A549 (cell line): ENCODE results near the gene TSR3. TPM values are rescaled to one million over a fixed set of nuclear protein-coding genes. Genes with fewer than 3 reads are reported as not detected.

Experiments used
- ATAC-seq, 2 experiments: fragments of 200-7000 bp in 1 of 2; fragments of >200 bp in 1 of 2; cut with Nextera tagmentation in 1 of 2; cut with Tn5 transposase in 1 of 2; 3 replicates each; pipeline versions ENCODE4 v1.8.0 to v1.9.1; 2018 to 2020; ENCODE audit warnings: mild to moderate bottlenecking in 1 of 2, moderate library complexity in 1 of 2
- CTCF ChIA-PET: fragments of 300-600 bp; sonication (Branson Sonifier 250); formaldehyde crosslinking; extraction: SDS; loops from one replicate; lab custom pipeline; 2021; ENCODE audit warnings: antibody characterized with exemption, inconsistent platforms; lab: Yijun Ruan, JAX
- POLR2A ChIA-PET: fragments of 350-600 bp; formaldehyde crosslinking; extraction: SDS; loops from one replicate; lab custom pipeline; 2021; ENCODE audit warnings: antibody characterized with exemption, inconsistent platforms; lab: Yijun Ruan, JAX
- DNase-seq, 2 experiments: peaks; one replicate each; pipeline versions ENCODE4 v3.0.0 to v3.0.0-alpha.2; 2011 to 2016; ENCODE audit warnings: low read depth in 1 of 2, low spot score in 1 of 2
- FAIRE-seq: peaks from 2 replicates; lab custom pipeline; 2011; peaks lifted over from hg19 to GRCh38; lab: Jason Lieb, UNC
- H3K27ac ChIP-seq, 2 experiments: fragments of >200 bp; sonication (Bioruptor Twin); formaldehyde crosslinking; 3 replicates each; pipeline ENCODE4 v1.5.1; 2016 to 2017
- H3K4me1 ChIP-seq: fragments of >200 bp; sonication (Bioruptor Twin); formaldehyde crosslinking; 3 replicates; pipeline ENCODE4 v1.6.1; 2016
- H3K4me2 ChIP-seq: fragments of >200 bp; sonication (Bioruptor Twin); formaldehyde crosslinking; 3 replicates; pipeline ENCODE4 v1.6.1; 2016
- H3K4me3 ChIP-seq: fragments of >200 bp; sonication (Bioruptor Twin); formaldehyde crosslinking; 3 replicates; pipeline ENCODE4 v1.5.1; 2016
- H3K9me3 ChIP-seq: fragments of >200 bp; sonication (Bioruptor Twin); formaldehyde crosslinking; 3 replicates; pipeline ENCODE4 v1.6.1; 2016
- CBX2 ChIP-seq: fragments of 200-600 bp; sonication (generic); IDR thresholded peaks from 2 replicates; pipeline ENCODE4 v1.6.1; 2016; ENCODE audit warnings: low read depth, mild to moderate bottlenecking, borderline replicate concordance
- FOSL2 ChIP-seq, 2 experiments: fragments of 450-650 bp in 1 of 2; fragments of >200 bp in 1 of 2; sonication (Bioruptor Twin) in 1 of 2; formaldehyde crosslinking; IDR thresholded peaks; 2 replicates each; pipeline versions ENCODE4 v1.5.0 to v1.6.1; 2016 to 2020; ENCODE audit warnings: mild to moderate bottlenecking in 1 of 2, moderate library complexity in 1 of 2
- FOXS1 ChIP-seq: fragments of 250-450 bp; sonication (Bioruptor Pico); IDR thresholded peaks from 2 replicates; pipeline ENCODE4 v1.5.0; 2020; ENCODE audit warnings: mild to moderate bottlenecking, moderate library complexity
- HEYL ChIP-seq: fragments of 250-450 bp; sonication (Bioruptor Pico); IDR thresholded peaks from 2 replicates; pipeline ENCODE4 v1.8.0; 2021; ENCODE audit warnings: mild to moderate bottlenecking, moderate library complexity
- HOXA7 ChIP-seq: fragments of 250-450 bp; sonication (Bioruptor Pico); IDR thresholded peaks from 2 replicates; pipeline ENCODE4 v1.5.0; 2020; ENCODE audit warnings: mild to moderate bottlenecking, moderate library complexity
- KDM1A ChIP-seq: fragments of 200-600 bp; sonication (generic); IDR thresholded peaks from 2 replicates; pipeline ENCODE4 v1.6.1; 2016; ENCODE audit warnings: low read depth, mild to moderate bottlenecking
- KDM5A ChIP-seq: fragments of 200-600 bp; sonication (generic); IDR thresholded peaks from 2 replicates; pipeline ENCODE4 v1.6.1; 2016; ENCODE audit warnings: antibody characterized with exemption, mild to moderate bottlenecking
- MAFK ChIP-seq: fragments of 450-650 bp; IDR thresholded peaks from 2 replicates; pipeline ENCODE4 v1.6.1; 2014; ENCODE audit not compliant: partially characterized antibody
- POLR2AphosphoS2 ChIP-seq: conservative IDR thresholded peaks from 2 replicates; pipeline ENCODE4 v1.6.1; 2012; ENCODE audit warnings: low read length, improper control_type of control experiment, inconsistent platforms
- RAD21 ChIP-seq, 2 experiments: fragments of >200 bp in 1 of 2; sonication (Bioruptor Twin) in 1 of 2; formaldehyde crosslinking in 1 of 2; IDR thresholded peaks in 1 of 2; conservative IDR thresholded peaks in 1 of 2; 2 replicates in 1 of 2; 3 replicates in 1 of 2; pipeline ENCODE4 v1.6.1; 2012 to 2018; ENCODE audit warnings: inconsistent platforms in 1 of 2
- RARB ChIP-seq: fragments of 250-450 bp; sonication (Bioruptor Pico); IDR thresholded peaks from 2 replicates; pipeline ENCODE4 v1.8.0; 2021; ENCODE audit warnings: mild to moderate bottlenecking, moderate library complexity
- RCOR1 ChIP-seq: fragments of 150-350 bp; IDR thresholded peaks from 2 replicates; pipeline ENCODE4 v1.6.1; 2014; ENCODE audit warnings: antibody characterized with exemption, low read length, low read depth
- RNF2 ChIP-seq: fragments of 200-600 bp; sonication (generic); IDR thresholded peaks from 2 replicates; pipeline ENCODE4 v1.6.1; 2016; ENCODE audit warnings: low read depth, mild to moderate bottlenecking, antibody characterized with exemption, moderate library complexity, borderline replicate concordance
- SREBF2 ChIP-seq: fragments of 450-650 bp; IDR thresholded peaks from 2 replicates; pipeline ENCODE4 v1.6.1; 2014; ENCODE audit warnings: mild to moderate bottlenecking, moderate library complexity
- TFCP2L1 ChIP-seq: fragments of 250-450 bp; sonication (Bioruptor Pico); IDR thresholded peaks from 2 replicates; pipeline ENCODE4 v1.5.0; 2021; ENCODE audit warnings: mild to moderate bottlenecking
- ZNF302 ChIP-seq: fragments of 250-450 bp; sonication (Bioruptor Pico); IDR thresholded peaks from 2 replicates; pipeline ENCODE4 v1.9.0; 2021; ENCODE audit warnings: inconsistent platforms, mild to moderate bottlenecking, moderate library complexity
- ZSCAN20 ChIP-seq: fragments of 250-450 bp; sonication (Bioruptor Pico); IDR thresholded peaks from 2 replicates; pipeline ENCODE4 v1.8.0; 2022; ENCODE audit warnings: mild to moderate bottlenecking, moderate library complexity
- WGBS: methylation state at CpG from one replicate; pipeline ENCODE4 v1.1.6; 2017; ENCODE audit errors: missing lambda C conversion rate; 5-methylcytosine and 5-hydroxymethylcytosine counted together
- polyA plus RNA-seq, 4 experiments: library from polyadenylated mRNA; depleted of rRNA in 3 of 4; stranded (reverse); fragments of >200 nt; fragmentation: RNase III in 1 of 4; extraction: RNeasy Plus Mini Kit Qiagen cat#74134 plus additional on column Dnase treatment in 1 of 4; gene quantifications; 2 replicates in 3 of 4; 3 replicates in 1 of 4; pipeline ENCODE4 v1.2.3, GENCODE V29; 2011 to 2017
- TF ChIP-seq, protein P1 (sequence below): fragments of >200 bp; sonication (Bioruptor Twin); formaldehyde crosslinking; IDR thresholded peaks from 2 replicates; pipeline ENCODE4 v1.6.1; 2016
- TF ChIP-seq, protein P2 (sequence below): fragments of >200 bp; sonication (Bioruptor Twin); formaldehyde crosslinking; IDR thresholded peaks from 3 replicates; pipeline ENCODE4 v1.6.1; 2016
- TF ChIP-seq, protein P3 (sequence below): IDR thresholded peaks from 2 replicates; pipeline ENCODE4 v1.6.1; 2012
- TF ChIP-seq, protein P4 (sequence below): fragments of 250-450 bp; sonication (Bioruptor Pico); IDR thresholded peaks from 2 replicates; pipeline ENCODE4 v1.5.0; 2021; ENCODE audit warnings: mild to moderate bottlenecking, moderate library complexity, borderline replicate concordance
- TF ChIP-seq, protein P5 (sequence below): fragments of 250-450 bp; sonication (Bioruptor Pico); IDR thresholded peaks from 2 replicates; pipeline ENCODE4 v1.5.0; 2020; ENCODE audit warnings: low read depth, mild to moderate bottlenecking, moderate library complexity
- TF ChIP-seq, protein P6 (sequence below): fragments of 200-600 bp; sonication (generic); IDR thresholded peaks from 2 replicates; pipeline ENCODE4 v1.6.1; 2016; ENCODE audit warnings: antibody characterized with exemption, mild to moderate bottlenecking, moderate library complexity
- TF ChIP-seq, protein P7 (sequence below): fragments of 150-350 bp; IDR thresholded peaks from 2 replicates; pipeline ENCODE4 v1.6.1; 2014; ENCODE audit warnings: low read depth, mild to moderate bottlenecking, low read length

The TSR3 gene
- polyA plus RNA-seq, 2 of the 4 experiments (the other 2 are of a cell fraction), result 32.6 to 52.3 TPM

DNA sequence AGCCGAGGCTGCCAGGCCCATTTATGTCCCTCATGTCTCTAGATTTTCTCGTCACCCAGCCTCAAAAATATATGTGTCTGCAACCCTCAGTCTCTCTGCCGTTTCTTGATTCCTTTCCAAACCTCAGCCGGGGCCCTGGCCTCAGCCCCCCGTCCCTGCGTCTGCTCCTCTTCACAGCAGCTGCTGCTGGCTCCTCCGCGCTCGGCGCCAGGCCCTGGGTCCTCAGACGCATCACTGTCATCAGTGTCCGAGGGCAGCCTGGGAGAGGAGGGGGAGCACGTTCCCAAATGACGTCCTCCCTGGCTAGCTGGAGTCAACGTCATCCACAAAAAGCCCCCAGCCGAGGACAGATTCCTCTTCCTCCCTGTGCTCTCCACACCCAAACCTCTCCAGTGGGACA, 2.3 kb downstream of the TSR3 start:
- CTCF ChIA-PET, result interaction anchor here (0.9 to 9.4 kb wide), 5 partner anchors 13 to 48 kb away, joined by 3 to 78 read pairs (median 3); no protein-coding TSS in a partner anchor

DNA sequence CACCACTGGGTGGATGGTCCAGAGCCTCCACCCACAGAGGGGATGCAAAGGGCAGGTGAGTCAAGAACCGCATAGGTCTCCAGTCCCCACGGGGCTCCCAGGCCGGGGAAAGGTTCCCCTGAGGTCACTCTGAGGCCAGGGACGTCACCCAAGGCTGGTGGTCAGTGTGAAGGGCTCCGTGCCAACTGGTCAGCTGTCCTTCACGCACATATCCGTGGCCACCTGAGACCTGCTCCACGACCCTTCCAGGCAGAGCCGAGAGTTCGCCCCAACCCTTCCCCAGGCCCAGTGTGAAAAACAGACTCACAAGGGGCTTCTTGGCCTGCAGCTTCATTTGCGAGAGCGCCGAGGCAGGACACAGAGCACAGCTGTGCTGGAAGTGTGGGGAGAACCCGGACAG, 2.8 kb downstream of the TSR3 start:
- FAIRE-seq (no peak), ATAC-seq (no peak), DNase-seq (no peak)
- ChIA-PET POLR2A (no interaction called here), CTCF (interaction anchor here (0.9 to 9.4 kb wide), 7 partner anchors 9 to 48 kb away, joined by 3 to 78 read pairs (median 3); no protein-coding TSS in a partner anchor)
- peaks cover 6% of the 10 kb centered on the region for H3K4me1 ChIP-seq
- H3K9me3 ChIP-seq, result no peaks in the 10 kb centered on the region
- TF ChIP-seq ZSCAN20 (CRISPR knock-in tag) (no peak), FOSL2 (IDR thresholded peaks at IDR 0.05) (no peak), FOSL2 (CRISPR knock-in tag; IDR thresholded peaks at IDR 0.05) (no peak), KDM5A (no peak), HOXA7 (no peak), HEYL (CRISPR knock-in tag) (no peak), KDM1A (no peak), ZNF302 (CRISPR knock-in tag) (no peak), TFCP2L1 (CRISPR knock-in tag) (no peak), POLR2AphosphoS2 (no peak), CBX2 (no peak), MAFK (no peak)
- TF ChIP-seq, protein P1, sequence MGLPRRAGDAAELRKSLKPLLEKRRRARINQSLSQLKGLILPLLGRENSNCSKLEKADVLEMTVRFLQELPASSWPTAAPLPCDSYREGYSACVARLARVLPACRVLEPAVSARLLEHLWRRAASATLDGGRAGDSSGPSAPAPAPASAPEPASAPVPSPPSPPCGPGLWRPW, result no peak
- TF ChIP-seq, protein P2, sequence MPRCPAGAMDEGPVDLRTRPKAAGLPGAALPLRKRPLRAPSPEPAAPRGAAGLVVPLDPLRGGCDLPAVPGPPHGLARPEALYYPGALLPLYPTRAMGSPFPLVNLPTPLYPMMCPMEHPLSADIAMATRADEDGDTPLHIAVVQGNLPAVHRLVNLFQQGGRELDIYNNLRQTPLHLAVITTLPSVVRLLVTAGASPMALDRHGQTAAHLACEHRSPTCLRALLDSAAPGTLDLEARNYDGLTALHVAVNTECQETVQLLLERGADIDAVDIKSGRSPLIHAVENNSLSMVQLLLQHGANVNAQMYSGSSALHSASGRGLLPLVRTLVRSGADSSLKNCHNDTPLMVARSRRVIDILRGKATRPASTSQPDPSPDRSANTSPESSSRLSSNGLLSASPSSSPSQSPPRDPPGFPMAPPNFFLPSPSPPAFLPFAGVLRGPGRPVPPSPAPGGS, result no peak
- TF ChIP-seq, protein P3, sequence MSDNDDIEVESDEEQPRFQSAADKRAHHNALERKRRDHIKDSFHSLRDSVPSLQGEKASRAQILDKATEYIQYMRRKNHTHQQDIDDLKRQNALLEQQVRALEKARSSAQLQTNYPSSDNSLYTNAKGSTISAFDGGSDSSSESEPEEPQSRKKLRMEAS, result no peak
- 82% methylated on average over 14 of the region's 14 CpGs for WGBS
- no peak overlapping the region for H3K4me3 ChIP-seq
- H3K27ac ChIP-seq, result no peak overlapping the region
- H3K4me2 ChIP-seq, result no peak overlapping the region

More for the DNA sequence above, 2.3 kb downstream of the TSR3 start:
- TF ChIP-seq, protein P4, sequence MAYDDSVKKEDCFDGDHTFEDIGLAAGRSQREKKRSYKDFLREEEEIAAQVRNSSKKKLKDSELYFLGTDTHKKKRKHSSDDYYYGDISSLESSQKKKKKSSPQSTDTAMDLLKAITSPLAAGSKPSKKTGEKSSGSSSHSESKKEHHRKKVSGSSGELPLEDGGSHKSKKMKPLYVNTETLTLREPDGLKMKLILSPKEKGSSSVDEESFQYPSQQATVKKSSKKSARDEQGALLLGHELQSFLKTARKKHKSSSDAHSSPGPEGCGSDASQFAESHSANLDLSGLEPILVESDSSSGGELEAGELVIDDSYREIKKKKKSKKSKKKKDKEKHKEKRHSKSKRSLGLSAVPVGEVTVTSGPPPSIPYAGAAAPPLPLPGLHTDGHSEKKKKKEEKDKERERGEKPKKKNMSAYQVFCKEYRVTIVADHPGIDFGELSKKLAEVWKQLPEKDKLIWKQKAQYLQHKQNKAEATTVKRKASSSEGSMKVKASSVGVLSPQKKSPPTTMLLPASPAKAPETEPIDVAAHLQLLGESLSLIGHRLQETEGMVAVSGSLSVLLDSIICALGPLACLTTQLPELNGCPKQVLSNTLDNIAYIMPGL, result no peak
- no peak for TF ChIP-seq HOXA7
- TF ChIP-seq RAD21 (conservative IDR thresholded peaks at IDR 0.05 in 1 of 2, IDR thresholded peaks at IDR 0.05 in 1 of 2), result no peak
- TF ChIP-seq RCOR1, result no peak
- TF ChIP-seq, protein P5, sequence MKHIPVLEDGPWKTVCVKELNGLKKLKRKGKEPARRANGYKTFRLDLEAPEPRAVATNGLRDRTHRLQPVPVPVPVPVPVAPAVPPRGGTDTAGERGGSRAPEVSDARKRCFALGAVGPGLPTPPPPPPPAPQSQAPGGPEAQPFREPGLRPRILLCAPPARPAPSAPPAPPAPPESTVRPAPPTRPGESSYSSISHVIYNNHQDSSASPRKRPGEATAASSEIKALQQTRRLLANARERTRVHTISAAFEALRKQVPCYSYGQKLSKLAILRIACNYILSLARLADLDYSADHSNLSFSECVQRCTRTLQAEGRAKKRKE (CRISPR knock-in tag), result no peak
- TF ChIP-seq, all 56 proteins: peak for 0
- WGBS, result 91% methylated on average over 16 of the region's 16 CpGs
- DNase-seq, result no peak
- no peak for FAIRE-seq
- no peak overlapping the region for H3K4me3 ChIP-seq
- no peaks in the 10 kb centered on the region for H3K9me3 ChIP-seq
- POLR2A ChIA-PET, result no interaction called here
- ATAC-seq, result no peak
- H3K27ac ChIP-seq, result no peak overlapping the region
- H3K4me1 ChIP-seq, result peaks cover 6% of the 10 kb centered on the region
- H3K4me2 ChIP-seq, result no peak overlapping the region

DNA sequence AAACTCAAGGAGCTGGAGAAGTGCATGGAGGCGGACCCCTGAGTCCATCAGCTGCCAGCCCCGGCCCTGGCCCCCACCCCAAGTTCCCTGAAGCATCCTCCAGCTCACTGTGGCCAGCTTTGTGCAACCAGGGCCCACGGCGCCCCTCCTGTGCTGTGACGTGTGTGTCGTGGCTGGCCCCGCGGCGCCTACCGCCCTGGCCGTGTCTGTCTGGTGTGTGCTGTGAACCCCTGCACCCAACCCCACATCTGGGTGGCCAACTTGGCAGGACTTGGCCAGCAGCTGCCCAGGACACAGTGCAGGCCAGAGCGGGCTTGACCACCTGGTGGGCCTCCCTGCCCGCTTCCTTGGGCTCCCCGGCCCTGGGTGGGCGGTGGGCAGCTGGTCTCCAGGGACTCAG, 3.2 kb downstream of the TSR3 start:
- no peak overlapping the region for H3K4me3 ChIP-seq
- no peak overlapping the region for H3K27ac ChIP-seq
- H3K4me2 ChIP-seq, result no peak overlapping the region
- peaks cover 9% of the 10 kb centered on the region for H3K4me1 ChIP-seq
- FAIRE-seq, result no peak
- 96% methylated on average over 10 of the region's 15 CpGs for WGBS
- ChIA-PET POLR2A (no interaction called here), CTCF (interaction anchor here (0.9 to 9.4 kb wide), 6 partner anchors 9 to 47 kb away, joined by 3 to 78 read pairs (median 4); no protein-coding TSS in a partner anchor)
- H3K9me3 ChIP-seq, result no peaks in the 10 kb centered on the region
- ATAC-seq, result no peak
- no peak for DNase-seq
- TF ChIP-seq, protein P6, sequence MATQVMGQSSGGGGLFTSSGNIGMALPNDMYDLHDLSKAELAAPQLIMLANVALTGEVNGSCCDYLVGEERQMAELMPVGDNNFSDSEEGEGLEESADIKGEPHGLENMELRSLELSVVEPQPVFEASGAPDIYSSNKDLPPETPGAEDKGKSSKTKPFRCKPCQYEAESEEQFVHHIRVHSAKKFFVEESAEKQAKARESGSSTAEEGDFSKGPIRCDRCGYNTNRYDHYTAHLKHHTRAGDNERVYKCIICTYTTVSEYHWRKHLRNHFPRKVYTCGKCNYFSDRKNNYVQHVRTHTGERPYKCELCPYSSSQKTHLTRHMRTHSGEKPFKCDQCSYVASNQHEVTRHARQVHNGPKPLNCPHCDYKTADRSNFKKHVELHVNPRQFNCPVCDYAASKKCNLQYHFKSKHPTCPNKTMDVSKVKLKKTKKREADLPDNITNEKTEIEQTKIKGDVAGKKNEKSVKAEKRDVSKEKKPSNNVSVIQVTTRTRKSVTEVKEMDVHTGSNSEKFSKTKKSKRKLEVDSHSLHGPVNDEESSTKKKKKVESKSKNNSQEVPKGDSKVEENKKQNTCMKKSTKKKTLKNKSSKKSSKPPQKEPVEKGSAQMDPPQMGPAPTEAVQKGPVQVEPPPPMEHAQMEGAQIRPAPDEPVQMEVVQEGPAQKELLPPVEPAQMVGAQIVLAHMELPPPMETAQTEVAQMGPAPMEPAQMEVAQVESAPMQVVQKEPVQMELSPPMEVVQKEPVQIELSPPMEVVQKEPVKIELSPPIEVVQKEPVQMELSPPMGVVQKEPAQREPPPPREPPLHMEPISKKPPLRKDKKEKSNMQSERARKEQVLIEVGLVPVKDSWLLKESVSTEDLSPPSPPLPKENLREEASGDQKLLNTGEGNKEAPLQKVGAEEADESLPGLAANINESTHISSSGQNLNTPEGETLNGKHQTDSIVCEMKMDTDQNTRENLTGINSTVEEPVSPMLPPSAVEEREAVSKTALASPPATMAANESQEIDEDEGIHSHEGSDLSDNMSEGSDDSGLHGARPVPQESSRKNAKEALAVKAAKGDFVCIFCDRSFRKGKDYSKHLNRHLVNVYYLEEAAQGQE, result no peak
- no peak for TF ChIP-seq SREBF2
- TF ChIP-seq RCOR1, result no peak
- TF ChIP-seq RARB (CRISPR knock-in tag), result no peak
- TF ChIP-seq, protein P7, sequence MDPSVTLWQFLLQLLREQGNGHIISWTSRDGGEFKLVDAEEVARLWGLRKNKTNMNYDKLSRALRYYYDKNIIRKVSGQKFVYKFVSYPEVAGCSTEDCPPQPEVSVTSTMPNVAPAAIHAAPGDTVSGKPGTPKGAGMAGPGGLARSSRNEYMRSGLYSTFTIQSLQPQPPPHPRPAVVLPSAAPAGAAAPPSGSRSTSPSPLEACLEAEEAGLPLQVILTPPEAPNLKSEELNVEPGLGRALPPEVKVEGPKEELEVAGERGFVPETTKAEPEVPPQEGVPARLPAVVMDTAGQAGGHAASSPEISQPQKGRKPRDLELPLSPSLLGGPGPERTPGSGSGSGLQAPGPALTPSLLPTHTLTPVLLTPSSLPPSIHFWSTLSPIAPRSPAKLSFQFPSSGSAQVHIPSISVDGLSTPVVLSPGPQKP, result no peak
- TF ChIP-seq FOXS1, result no peak
- no peak for TF ChIP-seq RNF2
